ENCODE data around the gene ASAP3.

Gene ASAP3

DNA sequence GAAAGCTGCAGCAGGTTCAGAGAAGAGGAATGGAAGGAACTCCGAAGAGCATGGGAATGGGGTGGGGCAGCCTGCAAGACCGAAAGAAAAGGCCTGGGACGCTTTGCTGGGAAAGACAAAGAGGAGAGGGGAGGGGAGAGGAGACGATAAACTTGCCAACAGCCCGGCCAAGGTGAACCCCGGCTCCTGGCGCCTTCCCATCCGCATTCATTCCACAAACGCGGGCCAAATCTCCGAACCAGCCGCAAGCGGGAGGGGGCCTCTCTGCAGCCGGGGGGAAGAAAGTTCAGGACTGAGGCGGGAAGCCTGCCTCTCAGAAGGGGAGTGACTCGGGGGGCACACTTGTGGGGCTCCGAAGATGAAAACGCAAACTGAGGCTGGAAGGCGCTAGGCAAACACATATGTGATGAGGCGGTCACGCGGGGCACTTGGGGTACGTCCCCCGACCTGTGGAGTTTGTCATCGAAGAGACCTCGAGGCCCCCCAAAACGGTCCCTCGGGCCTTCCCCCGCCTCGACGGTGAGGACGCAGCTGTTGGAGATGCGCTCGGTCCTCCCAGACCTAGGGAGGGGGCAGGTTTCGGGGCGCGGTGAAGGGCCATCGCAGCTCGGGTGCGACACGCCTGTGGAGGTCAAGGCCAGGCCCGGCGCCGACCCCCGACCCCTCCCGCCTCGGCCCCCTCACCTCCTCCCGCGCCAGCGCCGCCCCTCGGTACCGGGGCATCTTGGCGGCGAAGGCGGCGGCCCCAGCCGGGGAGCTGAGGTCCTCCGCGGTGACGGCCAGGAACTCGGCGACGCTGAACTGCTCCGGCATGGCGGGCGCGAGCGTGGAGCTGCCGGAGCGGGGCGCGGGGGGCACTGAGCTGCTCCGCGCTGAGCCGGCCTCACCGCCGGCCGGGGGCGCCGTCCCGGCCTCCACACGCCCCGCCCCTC, at the start of gene ASAP3:
ASAP3 (minus strand) TSS at position 859 of the 932 bp plus-strand sequence; CDS start at position 813, 46 bp downstream.
- peak; percentile 25 for DNase-seq (ENCODE audit: low read depth)

DNA sequence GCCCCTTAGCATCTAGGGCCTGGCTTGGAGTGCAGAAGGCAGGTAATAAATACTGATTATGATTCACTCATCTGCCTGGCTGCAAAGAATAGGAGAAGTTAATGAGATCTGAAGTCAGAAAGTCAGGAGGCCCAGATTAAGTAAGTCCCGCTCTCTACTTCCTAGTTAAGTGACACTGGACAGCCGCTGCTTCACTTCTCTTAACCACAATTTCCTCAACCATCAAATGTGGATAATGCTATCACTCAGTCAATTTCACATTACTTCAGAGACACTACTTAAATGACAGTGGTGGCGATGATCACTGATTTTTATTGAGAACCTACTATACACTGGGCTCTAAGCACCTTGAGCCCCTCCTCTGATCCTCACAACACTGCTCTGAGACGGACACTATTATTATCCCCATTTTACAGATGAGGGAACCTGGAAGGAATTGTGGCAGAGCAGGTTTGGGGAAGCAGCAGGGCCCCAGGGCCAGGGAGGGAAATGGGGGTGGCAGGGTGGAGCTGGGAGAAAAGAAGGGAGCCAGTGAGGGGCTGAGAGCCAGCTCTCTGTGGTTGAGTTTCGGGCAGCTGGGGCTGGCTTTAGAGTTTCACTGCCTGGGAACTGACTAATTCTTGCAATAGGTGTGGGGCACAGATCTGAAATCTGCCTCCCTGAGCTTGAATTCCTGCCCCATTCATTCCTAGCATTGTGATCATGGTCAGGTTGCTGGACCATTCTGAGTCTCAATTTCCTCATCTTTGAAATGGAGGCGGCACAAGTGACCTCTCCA, 49.5 kb upstream of the ASAP3 start:
- DNase-seq (ENCODE audit: low read depth), result no peak

DNA sequence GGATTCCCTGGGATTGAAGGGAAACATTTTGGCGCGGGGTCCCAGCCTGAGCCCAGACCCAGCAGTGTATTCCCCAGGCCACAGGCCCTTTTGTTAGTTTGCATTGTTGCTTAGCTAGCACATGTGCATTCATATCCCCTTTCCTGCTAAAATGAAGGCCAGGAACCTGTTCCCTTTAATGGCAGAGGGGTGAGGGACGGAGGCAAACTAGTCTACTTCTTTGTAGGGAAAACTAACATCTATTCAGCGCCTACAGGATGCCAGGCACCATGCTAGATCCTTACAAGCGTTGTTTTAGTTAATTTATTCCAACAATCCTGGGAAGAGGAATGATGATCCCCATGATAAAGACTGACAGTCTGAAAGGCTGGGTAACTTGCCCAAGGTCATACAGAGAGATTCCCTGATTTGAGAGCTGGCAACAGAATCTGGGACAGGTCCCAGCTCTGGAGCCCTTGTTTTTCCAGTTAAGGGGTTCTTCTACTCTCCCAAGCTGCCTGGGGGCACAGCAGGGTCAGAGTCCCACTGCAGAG, 47.6 kb upstream of the ASAP3 start:
- no peak for DNase-seq (ENCODE audit: low read depth)

DNA sequence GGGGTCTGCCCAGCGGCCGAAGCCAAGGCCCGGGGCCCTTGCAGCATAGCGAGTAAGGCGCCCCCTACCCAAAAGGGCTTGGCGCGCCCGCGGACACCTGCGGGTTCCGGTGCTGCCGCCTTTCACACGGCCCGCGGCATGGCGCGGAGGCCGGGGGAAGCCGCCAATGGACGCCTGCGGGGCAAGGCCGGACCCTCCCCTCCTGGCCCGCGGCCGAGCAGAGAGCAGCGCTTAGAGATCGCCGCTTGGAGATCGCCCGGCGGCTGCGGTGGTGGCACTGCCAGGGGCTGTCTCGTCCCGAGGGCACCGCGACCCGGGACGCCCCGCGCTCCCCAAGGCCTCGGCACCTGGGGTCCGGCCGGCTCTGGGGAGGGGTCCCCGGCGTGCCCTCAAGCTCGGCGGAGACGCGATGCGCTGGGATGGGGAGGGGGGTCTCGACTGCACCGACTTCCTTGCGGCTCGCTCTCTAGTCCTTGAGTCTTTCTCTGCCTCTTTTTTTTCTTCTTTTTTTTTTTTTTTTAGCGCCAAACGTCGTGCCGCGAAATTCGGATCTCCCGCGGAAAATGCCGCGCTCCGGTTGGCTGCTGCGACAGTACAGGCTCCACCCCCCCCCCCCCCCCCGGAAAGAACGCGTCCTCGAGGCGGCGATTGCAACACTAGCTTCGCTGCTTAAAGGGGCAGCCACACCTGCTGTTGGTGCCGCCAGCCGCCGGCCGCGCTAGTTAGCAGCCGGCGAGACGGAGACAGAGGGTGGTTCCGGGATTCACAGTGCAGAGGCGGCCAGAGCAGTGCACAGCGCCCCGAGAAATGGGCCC, 47.0 kb upstream of the ASAP3 start, which contains the start of gene E2F2:
E2F2 (minus strand) TSS at position 487 of the 815 bp plus-strand sequence; CDS start at position 47, 440 bp downstream.
- peak; percentile 85 for DNase-seq (ENCODE audit: low read depth)

DNA sequence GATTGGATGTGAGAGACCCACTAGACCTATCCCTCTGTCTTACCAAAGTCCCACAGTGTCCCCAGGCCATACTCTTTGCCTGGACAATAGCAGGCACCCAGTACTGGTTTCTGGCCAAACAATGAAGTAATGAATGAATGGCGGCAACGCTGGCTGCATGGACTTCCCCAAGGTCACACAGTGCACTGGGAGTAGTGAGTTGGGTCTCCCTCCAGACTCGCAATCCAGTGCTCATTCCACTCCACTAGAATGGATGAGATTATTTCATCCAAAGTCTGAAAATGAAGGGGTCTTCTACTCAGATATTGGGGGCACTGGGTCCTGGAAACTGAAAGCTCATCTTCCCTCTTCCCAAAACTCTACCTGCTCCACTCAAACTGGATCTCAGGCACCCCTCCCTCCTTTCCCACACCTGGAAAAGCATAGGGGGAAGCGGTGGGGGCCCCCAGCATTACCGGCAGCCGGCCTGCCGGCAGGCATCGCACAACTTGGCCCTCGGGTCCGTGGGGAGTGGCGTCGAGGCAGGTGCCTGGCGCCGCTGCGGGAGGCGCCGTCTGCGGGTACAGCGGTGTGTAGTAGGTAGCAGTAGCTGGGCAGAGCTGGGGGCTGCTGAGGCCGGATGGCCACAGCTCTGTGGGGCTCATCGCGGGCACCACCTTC, 46.2 kb upstream of the ASAP3 start:
- no peak for DNase-seq (ENCODE audit: low read depth)

DNA sequence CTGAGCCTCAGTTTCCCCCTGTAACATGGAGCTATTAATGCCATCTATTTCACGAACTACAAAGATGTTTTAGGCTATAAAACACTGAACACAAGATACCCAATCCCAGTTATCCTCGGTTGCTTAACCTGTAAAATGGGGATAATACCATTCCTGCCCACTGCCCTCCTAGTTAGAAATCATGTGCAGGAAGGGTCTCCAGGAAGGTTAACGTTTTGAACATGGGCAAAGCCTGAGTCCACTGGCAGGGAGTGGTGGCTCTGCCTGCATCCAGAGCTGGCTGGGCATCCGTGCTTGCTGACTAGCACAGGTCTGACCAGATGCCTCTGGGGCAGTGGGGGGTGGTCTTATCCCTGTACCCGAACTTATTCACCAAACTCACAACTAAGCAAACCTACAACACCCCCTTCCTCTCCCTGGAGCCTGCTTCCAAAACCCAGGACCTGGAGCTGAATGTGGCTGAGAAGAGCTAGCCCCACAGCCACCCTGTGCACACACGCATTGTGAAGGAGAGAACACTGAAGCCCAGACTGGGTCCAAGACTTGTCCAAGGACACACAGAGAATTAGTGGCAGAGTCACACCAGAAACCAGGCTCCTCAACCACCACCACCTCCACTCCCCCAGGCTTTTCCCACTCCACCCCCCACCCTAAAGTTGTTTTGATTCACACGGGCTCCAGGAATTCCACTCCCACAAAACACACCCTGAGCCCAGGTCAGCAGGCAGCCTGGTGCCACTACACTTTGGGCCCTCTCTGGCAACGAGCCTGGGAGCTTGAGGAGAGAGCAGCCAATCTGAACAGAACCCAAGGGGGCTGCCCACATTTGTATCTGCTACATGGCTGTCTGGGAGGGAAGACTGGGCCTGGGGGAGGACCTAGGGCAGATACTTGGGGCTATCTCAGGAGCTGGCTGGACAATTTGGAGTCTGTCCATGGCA, 45.4 kb upstream of the ASAP3 start:
- no peak for DNase-seq (ENCODE audit: low read depth)

DNA sequence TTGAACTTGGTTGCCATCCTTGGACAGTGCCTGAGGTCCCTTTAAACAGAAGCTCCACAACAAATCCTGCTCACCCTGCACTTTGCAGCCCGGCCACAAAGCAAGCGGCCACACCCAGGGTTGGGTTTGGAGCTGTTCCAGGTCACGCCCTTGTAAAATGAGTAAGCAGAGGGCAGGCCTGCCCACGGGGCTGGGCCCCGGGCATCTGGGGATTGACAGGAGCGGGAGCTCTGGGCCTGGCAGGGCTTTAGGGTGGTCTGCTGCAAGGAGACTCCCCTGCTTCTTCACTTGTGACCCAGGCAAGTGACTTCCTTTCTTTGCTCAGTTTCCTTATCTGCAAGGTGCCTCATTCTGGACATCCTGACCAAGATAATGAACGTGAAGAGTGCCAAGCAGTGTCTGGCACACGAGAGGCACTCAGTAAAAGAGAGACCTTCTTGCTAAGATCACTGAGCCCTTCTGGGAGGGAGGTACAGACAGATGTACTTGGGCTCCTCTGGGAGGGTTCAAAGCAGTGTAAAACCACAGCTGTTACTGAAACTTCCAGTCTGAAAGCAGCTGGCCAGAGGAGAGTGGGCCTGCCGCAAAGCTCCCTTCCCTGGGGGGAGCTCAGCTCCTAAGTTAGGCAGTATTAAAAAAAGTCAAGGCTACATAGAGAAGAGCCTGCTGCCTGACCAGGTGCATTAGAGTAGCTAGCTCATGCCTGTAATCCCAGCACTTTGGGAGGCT, 44.4 kb upstream of the ASAP3 start:
- DNase-seq (ENCODE audit: low read depth), result peak; percentile 78

DNA sequence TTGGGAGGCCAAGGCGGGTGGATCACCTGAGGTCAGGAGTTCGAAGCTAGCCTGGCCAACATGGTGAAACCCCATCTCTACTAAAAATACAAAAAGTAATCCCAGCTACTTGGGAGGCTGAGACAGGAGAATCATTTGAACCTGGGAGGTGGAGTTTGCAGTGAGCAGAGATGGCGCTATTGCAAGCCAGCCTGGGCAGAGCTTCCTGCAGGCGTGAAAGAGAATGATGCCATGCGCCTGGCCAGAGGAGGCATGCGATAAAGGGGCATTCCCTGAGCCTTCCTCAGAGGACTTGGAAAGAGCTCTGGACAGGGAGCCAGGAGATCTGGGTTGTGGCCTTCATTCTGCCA, 43.9 kb upstream of the ASAP3 start:
- DNase-seq (ENCODE audit: low read depth), result no peak

DNA sequence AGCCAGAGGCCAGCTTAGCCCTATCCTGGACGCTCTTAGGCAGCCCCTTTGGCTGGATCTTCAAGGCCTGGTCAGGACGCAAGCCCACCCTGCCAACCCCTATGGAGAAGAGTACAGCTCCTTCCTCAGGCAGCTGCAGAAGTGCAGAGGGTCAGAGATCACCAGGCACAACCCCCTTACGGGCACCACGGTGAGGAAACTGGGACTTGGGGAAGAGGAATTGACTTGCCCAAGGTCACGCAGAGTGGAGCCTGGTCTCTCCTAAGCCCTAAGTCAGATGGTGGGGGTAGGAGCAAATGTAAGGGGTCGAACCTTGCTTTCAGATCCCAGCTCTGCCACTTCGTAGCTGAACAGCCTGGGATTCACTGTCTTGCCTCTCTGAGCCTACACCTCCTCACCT, 43.4 kb upstream of the ASAP3 start:
- no peak for DNase-seq (ENCODE audit: low read depth)

DNA sequence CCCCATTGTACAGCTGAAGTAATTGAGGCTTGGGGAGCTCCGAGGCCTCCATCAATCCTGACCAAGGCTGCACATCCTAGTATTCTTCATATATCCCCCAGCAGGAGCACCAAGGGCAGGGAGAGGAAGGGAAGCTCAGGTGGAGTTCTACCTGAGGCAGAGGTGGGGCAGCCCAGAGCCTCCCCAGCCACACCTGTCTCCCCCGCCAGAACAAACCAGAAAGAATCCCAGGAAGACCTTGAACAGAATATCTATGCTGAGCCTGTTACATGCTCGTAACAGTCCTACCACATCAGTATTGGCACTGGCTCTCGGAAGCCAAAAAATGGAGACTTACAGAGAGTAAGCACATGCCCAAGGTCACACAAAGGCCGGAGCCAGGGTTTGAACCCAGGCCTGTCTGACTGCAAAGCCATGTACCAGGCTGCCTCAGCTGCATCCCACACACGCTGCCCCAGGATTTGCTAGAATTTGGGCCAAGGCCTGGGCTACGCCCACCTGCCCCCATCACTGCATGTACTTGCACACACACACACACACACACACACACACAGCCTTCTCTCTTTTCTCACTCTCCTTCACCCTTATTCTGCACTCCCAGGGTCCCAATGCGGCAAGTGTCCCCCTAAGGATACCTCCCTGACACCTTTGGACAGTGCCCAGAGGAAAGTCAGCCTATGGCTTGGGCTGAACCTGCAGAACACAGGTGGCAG, 42.5 kb upstream of the ASAP3 start:
- DNase-seq (ENCODE audit: low read depth), result no peak

DNA sequence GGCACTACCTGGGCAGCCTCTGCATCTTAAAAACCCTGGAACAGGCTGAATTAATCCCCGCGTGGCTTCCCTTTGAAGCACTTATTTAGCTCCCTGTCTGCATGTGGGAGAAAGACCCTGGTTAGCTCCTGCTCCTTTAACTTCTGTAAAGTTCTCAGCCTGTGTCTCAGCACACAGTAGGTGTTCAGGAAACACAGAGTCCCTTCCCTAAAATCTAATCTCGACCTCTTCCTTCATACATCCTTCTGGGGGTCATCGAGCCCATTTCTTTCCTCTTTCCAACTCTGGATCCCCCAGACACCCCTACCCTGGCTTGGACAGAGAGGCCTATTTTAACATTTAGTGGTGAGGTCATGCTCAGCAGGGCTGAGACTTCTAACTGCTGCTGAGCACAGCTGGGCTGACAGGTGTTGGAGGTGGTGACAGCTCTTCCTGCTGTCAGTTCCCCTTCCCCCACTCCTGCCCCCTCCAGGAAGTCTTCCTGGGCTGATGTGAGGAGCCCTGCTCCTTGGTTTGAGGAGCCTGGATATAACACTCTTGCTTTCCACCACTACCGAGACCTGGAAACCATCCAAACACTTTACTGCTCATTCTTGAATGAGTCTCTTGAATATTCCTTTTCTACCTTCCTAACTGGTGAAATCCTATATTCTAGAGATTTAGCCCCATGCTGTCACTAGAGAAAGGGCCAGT, 41.7 kb upstream of the ASAP3 start:
- no peak for DNase-seq (ENCODE audit: low read depth)

DNA sequence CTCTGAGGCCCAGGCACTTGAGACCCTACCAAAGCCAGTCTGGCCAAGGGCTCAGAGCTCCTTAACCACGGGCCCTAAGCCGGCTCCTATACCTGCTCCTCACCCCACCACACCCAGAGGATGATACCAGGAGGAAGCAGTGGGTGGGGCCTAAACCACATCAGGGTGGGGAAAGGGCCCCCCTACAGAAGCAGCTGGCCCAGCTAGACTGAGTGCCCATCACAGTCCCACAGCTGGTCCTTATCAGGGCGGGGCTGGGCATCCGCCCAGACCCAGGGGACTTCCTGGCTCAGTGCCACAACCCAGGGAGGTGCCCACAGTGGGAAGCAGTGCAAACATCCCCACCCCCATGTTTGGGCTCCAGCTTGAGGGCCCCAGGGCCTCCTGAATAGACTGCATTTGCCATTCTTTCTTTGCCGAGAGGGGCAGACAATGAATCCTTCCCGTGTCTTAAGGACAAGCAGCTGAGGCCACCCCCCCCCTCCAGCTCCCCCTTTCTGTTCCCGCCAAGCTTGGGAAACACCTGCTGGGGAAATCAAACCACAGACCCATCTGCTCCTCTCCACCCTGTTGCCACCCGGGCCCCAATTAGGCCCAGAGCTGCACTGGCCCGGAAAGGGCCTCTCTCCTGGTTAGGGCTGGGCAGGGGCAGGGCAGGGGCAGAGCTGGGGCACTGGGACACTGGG, 40.9 kb upstream of the ASAP3 start:
- no peak for DNase-seq (ENCODE audit: low read depth)

DNA sequence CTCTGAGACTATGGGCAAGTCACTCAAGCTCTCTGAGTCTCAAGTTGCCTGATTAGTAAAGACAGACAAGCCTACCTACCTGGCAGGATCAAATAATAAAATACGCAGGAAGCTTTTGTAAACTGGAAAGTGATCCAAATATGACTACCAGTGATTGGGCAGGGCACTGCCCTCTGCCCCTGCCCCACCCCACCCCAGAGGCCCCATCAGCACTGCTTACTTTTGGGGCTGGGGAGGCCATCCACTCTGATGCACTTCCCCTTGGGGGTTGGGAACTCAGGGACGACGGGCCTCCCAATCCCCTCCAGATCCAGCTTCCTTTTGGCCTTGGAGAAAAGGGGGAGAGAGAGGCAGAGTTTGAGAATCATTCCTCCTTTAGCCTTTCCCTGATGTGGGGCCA, 40.2 kb upstream of the ASAP3 start:
- DNase-seq (ENCODE audit: low read depth), result no peak

DNA sequence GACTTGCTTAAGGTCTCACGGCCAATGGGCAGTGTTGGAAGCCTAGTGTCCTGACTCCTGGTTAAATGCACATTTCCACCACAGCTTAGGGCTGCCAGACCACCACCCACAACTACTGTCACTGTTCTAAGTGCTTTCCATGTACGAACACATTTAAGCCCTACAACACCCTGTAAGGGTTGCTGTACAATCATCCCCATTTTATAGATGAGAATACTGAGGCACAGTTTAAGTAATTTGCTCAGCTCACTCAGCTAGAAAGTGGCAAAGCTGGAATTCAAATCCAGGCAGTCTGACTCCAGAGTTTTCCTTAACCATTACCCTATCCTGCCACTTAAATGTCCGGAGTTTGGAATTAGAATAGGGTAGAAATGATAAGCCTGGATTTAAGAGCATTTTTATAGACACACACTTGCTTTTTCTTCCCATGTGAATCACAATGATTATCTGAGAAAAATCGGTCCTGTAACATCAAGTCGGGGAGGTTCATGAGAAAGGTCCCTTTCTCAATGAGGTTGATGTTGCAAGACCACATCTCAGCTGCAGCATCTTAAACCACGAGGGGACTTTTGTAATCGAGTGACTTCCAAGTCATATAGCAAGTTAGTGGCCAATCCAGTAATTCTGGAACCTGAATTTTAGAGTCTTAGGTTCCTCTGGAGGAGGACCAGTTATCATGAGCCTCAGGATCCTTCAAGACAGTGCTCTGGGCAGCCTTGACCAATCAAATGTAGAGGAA, 38.4 kb upstream of the ASAP3 start:
- peak; percentile 53 for DNase-seq (ENCODE audit: low read depth)

DNA sequence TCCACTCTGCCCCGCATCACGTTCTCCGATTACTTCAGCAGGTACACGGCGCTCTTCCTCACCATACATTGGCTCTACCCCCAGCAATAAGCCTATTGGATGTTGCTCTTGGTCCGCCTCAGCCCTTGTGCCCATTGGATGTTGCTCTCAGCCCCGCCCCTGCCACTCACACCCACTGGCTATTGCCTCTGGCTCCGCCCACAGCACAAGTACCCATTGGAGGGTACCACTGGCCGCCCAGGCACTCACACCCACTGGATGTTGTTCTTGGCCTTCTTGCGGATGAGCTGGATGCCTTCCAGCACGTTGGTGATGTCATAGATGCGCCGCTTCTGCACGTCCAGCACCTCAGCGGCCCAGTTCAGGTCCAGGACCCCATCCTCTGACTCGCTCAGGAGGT, 37.6 kb upstream of the ASAP3 start:
- DNase-seq (ENCODE audit: low read depth), result no peak

DNA sequence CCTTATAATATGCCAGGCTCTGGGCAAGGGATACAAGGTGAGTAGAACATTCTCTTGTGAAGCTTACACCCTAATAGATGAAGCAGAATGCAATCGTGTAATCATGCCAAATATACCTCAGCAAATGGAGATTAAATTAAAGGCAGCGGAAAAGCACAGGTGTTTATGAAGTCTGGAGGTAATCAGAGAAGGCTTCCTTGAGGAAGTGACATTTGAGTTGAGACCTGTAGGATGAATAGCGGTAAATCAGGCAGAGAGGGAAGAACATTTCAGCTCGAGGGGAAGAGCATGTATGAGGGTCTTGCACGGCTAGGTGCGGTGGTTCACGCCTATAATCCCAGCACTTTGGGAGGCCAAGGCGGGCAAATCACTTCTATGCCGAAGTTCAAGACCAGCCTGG, 33.6 kb upstream of the ASAP3 start:
- DNase-seq (ENCODE audit: low read depth), result no peak

DNA sequence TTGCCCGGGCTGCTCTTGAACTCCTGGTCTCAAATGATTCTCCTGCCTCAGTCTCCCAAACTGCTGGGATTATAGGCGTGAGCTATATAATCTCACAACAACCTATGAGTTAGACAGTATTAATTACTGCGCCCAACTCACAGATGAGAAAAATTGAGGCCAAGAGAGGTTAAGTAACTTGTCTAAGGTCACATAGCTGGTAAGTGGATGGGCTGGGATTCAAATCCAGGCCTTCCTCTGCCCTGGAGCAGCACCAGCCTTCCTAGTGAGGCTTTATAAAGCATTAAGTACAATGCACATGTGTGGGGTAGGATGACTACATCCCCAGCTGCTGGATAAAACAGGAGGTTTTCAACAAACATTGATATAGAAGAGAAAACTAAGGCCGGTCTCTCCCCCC, 31.9 kb upstream of the ASAP3 start:
- no peak for DNase-seq (ENCODE audit: low read depth)
